Ishikawa (cell line): Measurements from ENCODE around the gene C2CD2.

Experiments
- CEBPB ChIP-seq: IDR thresholded peaks from 2 replicates; pipeline ENCODE4 v1.6.1; 2012
- EGR1 ChIP-seq: IDR thresholded peaks from 2 replicates; pipeline ENCODE4 v1.6.1; 2012
- EP300 ChIP-seq: IDR thresholded peaks from 2 replicates; pipeline ENCODE4 v1.6.1; 2012; ENCODE audit warnings: borderline replicate concordance
- TAF1 ChIP-seq: IDR thresholded peaks from 2 replicates; pipeline ENCODE4 v1.6.1; 2012; ENCODE audit warnings: low read depth, mild to moderate bottlenecking
- TF ChIP-seq, protein P1 (sequence below): IDR thresholded peaks from 2 replicates; pipeline ENCODE4 v1.6.1; 2012

DNA sequence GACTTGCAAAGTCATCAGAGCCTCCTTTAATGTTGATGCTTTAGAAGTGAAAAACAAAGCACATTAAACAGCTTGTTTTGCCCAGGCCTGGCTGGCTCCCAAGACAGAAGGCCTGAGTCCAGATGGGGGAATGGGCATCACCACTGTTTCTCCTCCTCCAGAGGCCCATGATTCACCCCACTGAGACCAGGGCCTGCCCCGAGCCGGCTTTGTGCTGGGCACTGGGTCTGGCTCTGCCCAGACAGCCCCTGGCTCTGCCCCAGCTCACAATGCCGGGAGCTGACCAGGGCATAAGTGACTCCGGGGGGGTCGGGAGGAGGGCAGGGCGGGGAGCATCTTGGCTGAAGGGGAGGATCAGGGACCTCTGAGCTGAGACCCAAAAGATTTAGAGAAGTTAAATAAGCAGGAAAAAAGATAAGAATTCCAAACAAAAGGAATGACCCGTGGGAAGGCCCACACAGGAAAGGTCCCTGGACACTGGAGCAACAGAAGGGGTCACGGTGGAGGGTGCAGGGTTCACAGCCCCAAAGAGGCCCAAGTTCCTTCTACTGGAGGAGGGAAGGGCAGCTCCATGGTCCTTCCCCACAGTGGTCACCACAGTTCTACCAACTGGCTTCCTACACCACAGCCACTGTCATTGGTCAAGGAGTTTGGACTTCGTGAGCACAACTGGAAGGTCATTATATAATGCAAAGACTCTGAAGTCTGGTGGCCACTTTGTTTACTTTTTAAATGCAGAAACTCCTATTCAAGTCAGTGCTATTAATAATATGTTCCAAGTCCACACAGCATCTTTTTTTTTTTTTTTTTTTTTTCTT lies 5.5 kb downstream of the C2CD2 start:
- TF ChIP-seq EP300 (no peak), CEBPB (no peak), TAF1 (no peak), EGR1 (no peak)
- TF ChIP-seq, protein P1, sequence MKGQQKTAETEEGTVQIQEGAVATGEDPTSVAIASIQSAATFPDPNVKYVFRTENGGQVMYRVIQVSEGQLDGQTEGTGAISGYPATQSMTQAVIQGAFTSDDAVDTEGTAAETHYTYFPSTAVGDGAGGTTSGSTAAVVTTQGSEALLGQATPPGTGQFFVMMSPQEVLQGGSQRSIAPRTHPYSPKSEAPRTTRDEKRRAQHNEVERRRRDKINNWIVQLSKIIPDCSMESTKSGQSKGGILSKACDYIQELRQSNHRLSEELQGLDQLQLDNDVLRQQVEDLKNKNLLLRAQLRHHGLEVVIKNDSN: no peak
